ENCODE results near the gene KRT7. TPM values are rescaled to one million over a fixed set of nuclear protein-coding genes. Genes with fewer than 3 reads are reported as not detected.

Gene KRT7
- total RNA-seq, 2 donors from 2014 or later = 69.2 to 196 TPM

DNA sequence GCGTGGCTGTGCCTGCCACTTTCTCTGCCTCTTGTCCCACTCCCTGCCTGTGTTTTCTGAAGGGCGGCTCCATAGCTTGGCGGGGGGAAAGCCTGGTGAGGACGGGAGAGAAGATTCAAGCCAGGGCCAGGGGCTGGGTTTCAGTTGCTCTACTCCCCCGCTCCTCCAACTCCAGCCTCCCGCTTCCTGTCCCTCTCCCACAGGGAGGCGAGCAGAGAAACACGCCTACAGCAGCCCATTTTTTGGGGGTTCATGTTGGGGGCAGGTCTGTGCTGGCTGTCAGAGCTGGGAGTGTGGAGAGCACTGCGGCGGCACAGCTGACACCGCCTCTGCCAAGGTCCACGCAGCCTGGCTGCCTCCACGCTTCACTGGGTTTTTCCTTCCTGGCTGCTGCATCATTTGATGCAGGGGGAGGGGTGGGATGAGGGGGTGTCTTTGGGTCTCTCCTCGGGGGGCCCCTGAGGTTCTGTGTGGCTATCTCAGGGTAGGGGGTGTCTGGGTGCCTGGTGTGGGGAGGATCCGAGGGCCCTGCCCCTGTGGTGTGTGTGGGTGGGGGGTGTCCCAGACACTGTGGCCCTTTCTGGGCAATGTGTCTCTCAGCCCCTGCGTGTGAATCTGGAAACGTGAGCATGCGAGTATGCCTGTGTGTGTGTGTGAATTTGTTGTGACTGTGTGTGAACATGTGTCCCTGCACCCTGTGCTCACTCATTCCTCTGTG lies 30.5 kb upstream of the KRT7 start:
- Histone ChIP-seq H3K4me3 (no peak overlapping the region), H3K4me1 (peaks cover 49% of the 10 kb centered on the region), H3K27ac (peak overlapping the region in 3 of 4 donors; percentile 33 to 60 (median 59)), H3K36me3 (replicated peaks in 1 of 2; ENCODE audit: insufficient read depth in 1 of 2, low read depth in 2 of 2) (no peaks in the 10 kb centered on the region), H3K9me3 (no peaks in the 10 kb centered on the region), H3K27me3 (no peaks in the 10 kb centered on the region)
- DNase-seq (peak in 1 of 4 donors; percentile 21), ATAC-seq (no peak)
- 65 to 84% methylated on average over 12 to 18 of the region's 18 CpGs for WGBS, 2 donors
- TF ChIP-seq POLR2A (IDR thresholded peaks at IDR 0.05) = no peak
- TF ChIP-seq, protein P1, sequence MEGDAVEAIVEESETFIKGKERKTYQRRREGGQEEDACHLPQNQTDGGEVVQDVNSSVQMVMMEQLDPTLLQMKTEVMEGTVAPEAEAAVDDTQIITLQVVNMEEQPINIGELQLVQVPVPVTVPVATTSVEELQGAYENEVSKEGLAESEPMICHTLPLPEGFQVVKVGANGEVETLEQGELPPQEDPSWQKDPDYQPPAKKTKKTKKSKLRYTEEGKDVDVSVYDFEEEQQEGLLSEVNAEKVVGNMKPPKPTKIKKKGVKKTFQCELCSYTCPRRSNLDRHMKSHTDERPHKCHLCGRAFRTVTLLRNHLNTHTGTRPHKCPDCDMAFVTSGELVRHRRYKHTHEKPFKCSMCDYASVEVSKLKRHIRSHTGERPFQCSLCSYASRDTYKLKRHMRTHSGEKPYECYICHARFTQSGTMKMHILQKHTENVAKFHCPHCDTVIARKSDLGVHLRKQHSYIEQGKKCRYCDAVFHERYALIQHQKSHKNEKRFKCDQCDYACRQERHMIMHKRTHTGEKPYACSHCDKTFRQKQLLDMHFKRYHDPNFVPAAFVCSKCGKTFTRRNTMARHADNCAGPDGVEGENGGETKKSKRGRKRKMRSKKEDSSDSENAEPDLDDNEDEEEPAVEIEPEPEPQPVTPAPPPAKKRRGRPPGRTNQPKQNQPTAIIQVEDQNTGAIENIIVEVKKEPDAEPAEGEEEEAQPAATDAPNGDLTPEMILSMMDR (IDR thresholded peaks at IDR 0.05) = no peak
- intact Hi-C loops (cut with DNase I) = no loop called here

DNA sequence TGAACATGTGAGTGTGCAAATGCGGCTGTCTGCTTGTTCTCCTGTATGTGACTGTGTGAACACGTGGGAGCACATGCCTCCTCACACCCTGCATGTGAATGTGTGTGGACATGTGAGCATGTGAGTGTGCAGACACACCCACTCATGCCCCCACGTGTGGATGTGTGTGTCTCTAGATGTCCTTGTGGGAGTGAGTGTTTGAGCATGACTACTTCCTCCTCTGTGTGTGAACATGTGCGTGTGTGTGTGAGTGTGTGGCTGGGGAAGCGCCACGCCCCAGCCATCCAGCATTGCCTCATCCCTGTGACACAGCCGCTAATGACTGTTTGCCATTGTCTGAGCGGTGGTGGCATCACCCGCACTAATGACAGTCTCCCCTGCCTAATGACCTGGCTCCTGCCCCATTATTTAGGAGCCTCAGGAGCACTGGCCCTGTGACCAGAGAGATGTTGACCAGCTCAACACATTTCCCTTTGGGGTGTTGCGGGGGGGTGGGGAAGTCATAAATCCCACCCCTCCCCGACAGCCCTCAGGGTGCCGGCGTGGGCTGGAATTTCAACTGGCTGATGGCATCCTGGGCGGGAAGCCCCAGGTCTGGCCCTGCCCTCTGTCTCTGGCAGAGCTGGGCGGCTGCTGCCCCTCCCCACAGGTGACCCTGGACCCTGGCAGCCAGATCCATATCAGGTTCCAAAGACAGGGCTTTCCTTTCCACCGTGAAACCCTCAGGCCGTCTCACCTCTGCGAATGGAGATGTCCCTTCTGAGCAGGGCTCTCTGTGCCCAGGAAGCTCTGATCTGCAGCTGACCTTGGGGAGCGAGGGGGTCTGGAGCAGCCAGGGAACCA lies 29.7 kb upstream of the KRT7 start:
- 36 to 54% methylated on average over 6 to 15 of the region's 19 CpGs for WGBS, 2 donors
- Histone ChIP-seq H3K4me3 (no peak overlapping the region), H3K4me1 (peaks cover 49% of the 10 kb centered on the region), H3K27ac (peak overlapping the region; percentile 33 to 61 (median 55)), H3K9me3 (no peaks in the 10 kb centered on the region), H3K36me3 (replicated peaks in 1 of 2; ENCODE audit: insufficient read depth in 1 of 2, low read depth in 2 of 2) (no peaks in the 10 kb centered on the region), H3K27me3 (no peaks in the 10 kb centered on the region)
- DNase-seq (peak; percentile 50 to 81 (median 58)), ATAC-seq (peak; percentile 36)
- TF ChIP-seq, protein P1 (IDR thresholded peaks at IDR 0.05) = no peak
- peak in 1 of 3 donors; percentile 25 for TF ChIP-seq POLR2A (IDR thresholded peaks at IDR 0.05)
- intact Hi-C loops (cut with DNase I) = no loop called here

DNA sequence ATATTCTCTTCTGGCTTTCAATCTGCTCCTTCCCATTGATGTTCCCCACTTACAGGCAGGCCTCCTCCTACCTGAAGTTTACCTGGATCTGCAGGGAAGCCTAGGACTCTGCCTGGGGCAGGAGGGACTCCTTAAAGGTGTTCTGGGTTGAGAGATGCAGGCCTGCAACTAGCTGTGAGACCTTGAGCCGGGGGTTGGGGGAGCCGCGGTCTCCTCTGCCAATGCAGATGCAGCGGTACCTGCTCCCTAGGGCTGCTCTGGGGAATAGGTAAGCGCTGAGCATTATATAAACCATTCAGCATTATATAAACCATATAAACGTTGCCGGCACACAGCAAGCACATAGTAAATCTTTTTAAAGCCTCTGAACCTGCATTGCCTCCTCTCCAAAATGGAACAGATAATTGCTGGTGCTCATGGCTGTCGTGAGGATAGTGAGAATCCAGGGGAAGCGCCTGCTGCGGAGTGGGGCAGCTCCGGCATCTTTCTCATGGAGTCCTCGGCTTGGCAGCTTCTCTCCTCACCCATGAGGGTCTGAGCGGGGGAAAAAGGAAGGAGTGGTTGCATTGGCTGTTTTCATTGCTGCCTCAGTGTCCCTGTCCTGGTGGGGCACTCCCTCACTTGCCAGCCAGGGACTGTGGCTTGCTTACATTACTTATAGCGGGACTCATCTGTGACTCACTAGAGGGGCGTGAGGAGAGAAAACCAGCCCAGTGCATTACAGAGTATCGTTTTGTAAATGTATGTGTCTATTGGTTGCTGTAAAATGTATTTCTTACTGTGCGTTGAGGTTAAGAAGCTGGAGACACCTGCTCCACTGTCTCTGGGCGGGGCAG lies 28.7 kb upstream of the KRT7 start:
- intact Hi-C loops (cut with DNase I) = no loop called here
- DNase-seq (peak in 1 of 4 donors; percentile 8), ATAC-seq (no peak)
- peaks cover 46% of the 10 kb centered on the region for H3K4me1 ChIP-seq
- H3K27ac ChIP-seq = peak overlapping the region in 3 of 4 donors; percentile 33 to 61 (median 60)
- no peak overlapping the region for H3K4me3 ChIP-seq
- TF ChIP-seq POLR2A (IDR thresholded peaks at IDR 0.05) = no peak
- TF ChIP-seq, protein P1 (IDR thresholded peaks at IDR 0.05) = no peak
- H3K9me3 ChIP-seq = no peaks in the 10 kb centered on the region
- no peaks in the 10 kb centered on the region for H3K36me3 ChIP-seq (replicated peaks in 1 of 2; ENCODE audit: insufficient read depth in 1 of 2, low read depth in 2 of 2)
- H3K27me3 ChIP-seq = no peaks in the 10 kb centered on the region
- 84 to 86% methylated on average over 16 to 18 of the region's 18 CpGs for WGBS, 2 donors

DNA sequence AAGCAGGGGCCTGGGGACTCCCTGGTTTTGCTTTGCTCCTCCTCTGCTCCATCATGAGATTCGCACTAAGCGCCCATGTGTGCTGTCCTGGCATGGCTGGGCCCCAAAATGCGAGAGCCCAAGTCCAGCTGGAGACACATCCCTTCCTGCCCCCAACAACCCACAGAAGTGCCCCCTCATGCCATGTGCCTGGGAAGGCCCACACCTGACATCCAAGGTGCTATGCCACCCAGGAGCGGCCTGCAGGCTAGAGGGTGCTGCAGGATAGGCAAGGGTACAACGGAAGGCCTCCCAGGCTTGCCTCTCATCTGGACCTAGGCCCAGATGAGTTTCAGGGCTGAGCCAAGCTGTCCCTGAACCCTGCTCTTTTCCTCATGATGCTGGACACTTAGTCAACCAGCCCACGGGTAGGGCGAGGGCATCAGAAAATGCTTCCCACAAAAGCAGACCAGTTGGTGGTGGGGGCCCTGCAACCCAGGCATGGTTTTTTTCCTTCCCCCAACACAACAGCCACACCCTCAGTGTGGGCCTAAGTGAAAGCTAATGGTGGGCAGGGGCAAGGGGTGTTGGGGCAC lies 28.0 kb upstream of the KRT7 start:
- Histone ChIP-seq H3K9me3 (no peaks in the 10 kb centered on the region), H3K4me1 (peaks cover 50% of the 10 kb centered on the region), H3K36me3 (replicated peaks in 1 of 2; ENCODE audit: insufficient read depth in 1 of 2, low read depth in 2 of 2) (no peaks in the 10 kb centered on the region), H3K27me3 (no peaks in the 10 kb centered on the region), H3K4me3 (no peak overlapping the region), H3K27ac (no peak overlapping the region)
- 86 to 95% methylated on average over 5 to 7 of the region's 7 CpGs for WGBS, 2 donors
- TF ChIP-seq, protein P1 (IDR thresholded peaks at IDR 0.05) = no peak
- no peak for TF ChIP-seq POLR2A (IDR thresholded peaks at IDR 0.05)
- DNase-seq = peak in 1 of 4 donors; percentile 13
- intact Hi-C loops (cut with DNase I) = no loop called here
- no peak for ATAC-seq

Measured in body of pancreas (tissue), 4 donors.